K562 (cell line): Measurements from ENCODE around the gene PPWD1. TPM values are rescaled to one million over a fixed set of nuclear protein-coding genes. Genes with fewer than 3 reads are reported as not detected.

ENCODE experiments used
- AFF4 ChIP-seq: sonication (generic); formaldehyde crosslinking; IDR thresholded peaks from 2 replicates; pipeline ENCODE4 v1.8.0; 2023; ENCODE audit warnings: mild to moderate bottlenecking, missing genetic modification reagents
- ATF7 ChIP-seq: fragments of 450-650 bp; IDR thresholded peaks from 2 replicates; pipeline ENCODE4 v1.7.1; 2014; ENCODE audit warnings: mild to moderate bottlenecking, moderate library complexity
- COPS2 ChIP-seq: fragments of 450-650 bp; conservative IDR thresholded peaks from 2 replicates; pipeline ENCODE4 v1.6.1; 2016; ENCODE audit warnings: mild to moderate bottlenecking, moderate library complexity
- ELF1 ChIP-seq: fragments of 200-800 bp; sonication (Bioruptor generic); IDR thresholded peaks from 2 replicates; pipeline ENCODE4 v1.6.1; 2016; ENCODE audit warnings: missing genetic modification characterization, missing compliant biosample characterization
- HMGN3 ChIP-seq: IDR thresholded peaks from 2 replicates; pipeline ENCODE4 v1.6.1; 2011; ENCODE audit warnings: borderline replicate concordance, low read depth, mild to moderate bottlenecking, mixed read lengths, low read length; ENCODE audit not compliant: insufficient read length; ENCODE audit errors: extremely low read depth
- IRF9 ChIP-seq: fragments of 450-650 bp; IDR thresholded peaks from 2 replicates; pipeline ENCODE4 v1.6.1; 2016; ENCODE audit warnings: missing biosample characterization, missing genetic modification characterization
- MECOM ChIP-seq: fragments of 250-450 bp; sonication (Bioruptor Pico); IDR thresholded peaks from 2 replicates; pipeline ENCODE4 v1.8.0; 2022; ENCODE audit warnings: inconsistent platforms
- NFE2 ChIP-seq: IDR thresholded peaks from 2 replicates; pipeline ENCODE4 v1.6.1; 2014; ENCODE audit warnings: antibody characterized with exemption, low read depth
- NONO ChIP-seq, 2 experiments: fragments of 200-400 bp in 1 of 2; fragments of 450-650 bp in 1 of 2; formaldehyde crosslinking in 1 of 2; IDR thresholded peaks; 2 replicates each; pipeline ENCODE4 v1.6.1; 2017; ENCODE audit warnings: low read depth in 2 of 2, mild to moderate bottlenecking in 2 of 2, moderate library complexity in 2 of 2, low read length in 1 of 2
- POLR3G ChIP-seq: IDR thresholded peaks from 2 replicates; pipeline ENCODE4 v1.6.1; 2011; ENCODE audit not compliant: insufficient read length, insufficient replicate concordance; ENCODE audit errors: extremely low read depth
- TBP ChIP-seq: optimal IDR thresholded peaks from 2 replicates; pipeline ENCODE3; 2011; ENCODE audit warnings: low read depth, low read length, improper control_type of control experiment
- TOE1 ChIP-seq, 2 experiments: fragments of 450-650 bp in 1 of 2; sonication (generic) in 1 of 2; formaldehyde crosslinking in 1 of 2; IDR thresholded peaks; 2 replicates each; pipeline versions ENCODE4 v1.7.1 to v1.8.0; 2016 to 2022; ENCODE audit warnings: borderline replicate concordance in 2 of 2, mild to moderate bottlenecking in 2 of 2, antibody characterized with exemption in 1 of 2, inconsistent platforms in 1 of 2, low read depth in 1 of 2, missing genetic modification reagents in 1 of 2, moderate library complexity in 1 of 2
- UBTF ChIP-seq, 2 experiments: IDR thresholded peaks; 2 replicates each; pipeline ENCODE4 v1.6.1; 2012; ENCODE audit warnings: improper control_type of control experiment in 2 of 2, low read depth in 2 of 2, low read length in 2 of 2, borderline replicate concordance in 1 of 2
- XRCC5 ChIP-seq: fragments of 200-400 bp; formaldehyde crosslinking; IDR thresholded peaks from 2 replicates; pipeline ENCODE4 v1.6.1; 2017; ENCODE audit warnings: low read depth, mild to moderate bottlenecking, low read length
- ZBTB7A ChIP-seq: IDR thresholded peaks from 2 replicates; pipeline ENCODE4 v1.6.1; 2011; ENCODE audit warnings: low read depth, mild to moderate bottlenecking, low read length, moderate library complexity, borderline replicate concordance; ENCODE audit not compliant: control insufficient read depth
- ZC3H4 ChIP-seq: sonication (generic); formaldehyde crosslinking; IDR thresholded peaks from 2 replicates; pipeline ENCODE4 v1.9.0; 2021; ENCODE audit warnings: missing genetic modification reagents, borderline replicate concordance
- ZC3H8 ChIP-seq: fragments of 450-650 bp; IDR thresholded peaks from 2 replicates; pipeline ENCODE4 v1.6.1; 2017
- ZFP30 ChIP-seq: fragments of 250-450 bp; sonication (Bioruptor Pico); IDR thresholded peaks from 2 replicates; pipeline ENCODE4 v1.8.0; 2022; ENCODE audit warnings: moderate library complexity, mild to moderate bottlenecking, inconsistent platforms, borderline replicate concordance
- ZFP36 ChIP-seq: fragments of 150-350 bp; IDR thresholded peaks from 2 replicates; pipeline ENCODE4 v1.6.1; 2018; ENCODE audit warnings: low read length, low read depth; ENCODE audit not compliant: partially characterized antibody
- polyA plus RNA-seq, 8 experiments: library from polyadenylated mRNA; depleted of rRNA in 4 of 8; stranded (reverse) in 5 of 8; unstranded in 3 of 8; fragments of >200 nt; fragmentation: Nextera tagmentation in 2 of 8; fragmentation: Illumina TruSeq in 1 of 8; extraction: Ambion mirVana in 2 of 8; extraction: Trizol in 1 of 8; gene quantifications; 2 replicates each; pipeline versions ENCODE4 v1.2.1 to v1.2.3, GENCODE V29; 2011 to 2014; ENCODE audit warnings: inconsistent platforms in 1 of 8, missing spikeins in 1 of 8
- total RNA-seq, 7 experiments: library from RNA; depleted of rRNA in 6 of 7; stranded (reverse); fragments of >200 nt in 6 of 7; fragmentation: Illumina TruSeq in 2 of 7; extraction: Trizol in 2 of 7; gene quantifications; 2 replicates each; pipeline versions ENCODE4 v1.2.1 to v1.2.3, GENCODE V29; 2011 to 2021; ENCODE audit warnings: low replicate concordance in 1 of 7

The PPWD1 gene
- total and polyA plus RNA-seq, 9 of the 15 experiments (the other 6 are each of a cell fraction or from before 2014, with no cell fraction given), result 24.1 to 89.2 (median 51.4) TPM

GRCh38 chr5:65562731-65563701, at the start of gene PPWD1, which contains the start of gene CENPK (continued):
- no peak for TF ChIP-seq COPS2
- TF ChIP-seq NFE2, result no peak
- peak; percentile 70; the same call in 1 of the 2 replicates for TF ChIP-seq ATF7
- TF ChIP-seq AFF4 (CRISPR knock-in tag), result no peak; the same call in 1 of the 2 replicates
- no peak for TF ChIP-seq NONO (IDR thresholded peaks at IDR 0.05; ENCODE audit: low read depth in 2 of 2, low read length in 1 of 2)
- TF ChIP-seq POLR3G, result no peak
- no peak for TF ChIP-seq ZBTB7A
- peak; percentile 34; the same call in 1 of the 2 replicates for TF ChIP-seq MECOM (CRISPR knock-in tag)
- peak; percentile 92 for TF ChIP-seq TBP
- TF ChIP-seq ZC3H4, result no peak
- 0 out of 4 replicates have a peak, but pooled peaks of 1 of the 2 experiments have one; percentile 51 for TF ChIP-seq UBTF (IDR thresholded peaks at IDR 0.05; ENCODE audit: borderline replicate concordance in 1 of 2, low read depth in 2 of 2, low read length in 2 of 2)
- no peak for TF ChIP-seq ZFP36
- no peak for TF ChIP-seq ZFP30 (CRISPR knock-in tag)
- TF ChIP-seq TOE1 (IDR thresholded peaks at IDR 0.05; ENCODE audit: borderline replicate concordance), result no peak
- TF ChIP-seq TOE1 (CRISPR knock-in tag; IDR thresholded peaks at IDR 0.05; ENCODE audit: borderline replicate concordance, low read depth), result no peak
- peak; percentile 21; the same call in 1 of the 2 replicates for TF ChIP-seq ELF1 (tag)
- peak; percentile 19 for TF ChIP-seq HMGN3
- no peak; the same call in 1 of the 2 replicates for TF ChIP-seq XRCC5
- TF ChIP-seq ZC3H8, result no peak
- no peak for TF ChIP-seq IRF9 (tag)
